Caco-2 (cell line): ENCODE results near the gene MRAP. TPM values are rescaled to one million over a fixed set of nuclear protein-coding genes. Genes with fewer than 3 reads are reported as not detected.

ENCODE experiments used
- BruUV-seq: library from RNA; stranded (reverse); fragments of 400-500 nt; replicated peaks from 2 replicates; lab custom pipeline; 2021; lab: Mats Ljungman, UMichigan
- CTCF ChIA-PET: fragments of 300-600 bp; sonication (Branson Sonifier 250); formaldehyde crosslinking; loops from one replicate; lab custom pipeline; 2022; ENCODE audit warnings: antibody characterized with exemption; lab: Charles Lee
- POLR2A ChIA-PET: fragments of 300-600 bp; sonication (Branson Sonifier 250); formaldehyde crosslinking; loops from one replicate; lab custom pipeline; 2022; ENCODE audit warnings: antibody characterized with exemption; lab: Charles Lee
- DNase-seq, 2 experiments: peaks; one replicate each; pipeline versions ENCODE4 v3.0.0 to v3.0.0-alpha.2; 2020 to 2022
- H3K27me3 ChIP-seq: replicated peaks from 2 replicates; pipeline ENCODE4 v1.6.0; 2011; ENCODE audit warnings: low read length; ENCODE audit not compliant: control insufficient read depth, insufficient read depth
- H3K36me3 ChIP-seq: 2 replicates; pipeline ENCODE4 v1.5.1; 2011; ENCODE audit warnings: low read length; ENCODE audit not compliant: control insufficient read depth, insufficient read depth
- H3K4me1 ChIP-seq: fragments of 250-450 bp; sonication (Bioruptor Pico); 2 replicates; pipeline ENCODE4 v1.5.1; 2020; ENCODE audit warnings: mild to moderate bottlenecking
- H3K4me3 ChIP-seq: 2 replicates; pipeline ENCODE4 v1.5.1; 2011; ENCODE audit warnings: low read depth, mild to moderate bottlenecking, control low read depth, low read length
- H3K9me3 ChIP-seq: fragments of 250-450 bp; sonication (Bioruptor Pico); 2 replicates; pipeline ENCODE4 v1.5.1; 2020; ENCODE audit warnings: mild to moderate bottlenecking, moderate library complexity
- H3K27ac Mint-ChIP-seq: one replicate; pipeline ENCODE4 v1.8.0; 2022; ENCODE audit warnings: mixed read lengths; ENCODE audit not compliant: unreplicated experiment
- H3K27me3 Mint-ChIP-seq: one replicate; pipeline ENCODE4 v1.8.0; 2022; ENCODE audit warnings: mixed read lengths; ENCODE audit not compliant: insufficient read depth, unreplicated experiment
- H3K36me3 Mint-ChIP-seq: one replicate; pipeline ENCODE4 v1.8.0; 2022; ENCODE audit warnings: mild to moderate bottlenecking, mixed read lengths; ENCODE audit not compliant: insufficient read depth, unreplicated experiment
- H3K4me1 Mint-ChIP-seq: one replicate; pipeline ENCODE4 v1.8.0; 2022; ENCODE audit warnings: low read depth, mixed read lengths; ENCODE audit not compliant: unreplicated experiment
- H3K4me3 Mint-ChIP-seq: one replicate; pipeline ENCODE4 v1.8.0; 2022; ENCODE audit warnings: mild to moderate bottlenecking, moderate library complexity, mixed read lengths; ENCODE audit not compliant: unreplicated experiment
- H3K9me3 Mint-ChIP-seq: one replicate; pipeline ENCODE4 v1.8.0; 2022; ENCODE audit warnings: mixed read lengths; ENCODE audit not compliant: unreplicated experiment
- intact Hi-C: fragments of 100-400 bp; cut with micrococcal nuclease; formaldehyde crosslinking; loops from one replicate; pipeline ENCODE4 v1.10.0; 2022; ENCODE audit not compliant: unreplicated experiment
- total RNA-seq: library from RNA; stranded (reverse); gene quantifications from 2 replicates; pipeline ENCODE4 v1.2.3, GENCODE V29; 2022
- TF ChIP-seq, protein P1 (sequence below), 2 experiments: fragments of 200-600 bp in 1 of 2; IDR thresholded peaks; 1 replicate in 1 of 2; 2 replicates in 1 of 2; pipeline versions ENCODE4 v1.5.1 to v1.8.0; 2011 to 2022; ENCODE audit warnings: antibody characterized with exemption in 1 of 2, control low read depth in 1 of 2, inconsistent platforms in 1 of 2, low read depth in 1 of 2, low read length in 1 of 2, mild to moderate bottlenecking in 1 of 2, moderate library complexity in 1 of 2; ENCODE audit not compliant: insufficient read depth in 1 of 2, severe bottlenecking in 1 of 2, unreplicated experiment in 1 of 2

Gene MRAP
- total RNA-seq, 1 experiment from 2014 or later, result not detected

DNA sequence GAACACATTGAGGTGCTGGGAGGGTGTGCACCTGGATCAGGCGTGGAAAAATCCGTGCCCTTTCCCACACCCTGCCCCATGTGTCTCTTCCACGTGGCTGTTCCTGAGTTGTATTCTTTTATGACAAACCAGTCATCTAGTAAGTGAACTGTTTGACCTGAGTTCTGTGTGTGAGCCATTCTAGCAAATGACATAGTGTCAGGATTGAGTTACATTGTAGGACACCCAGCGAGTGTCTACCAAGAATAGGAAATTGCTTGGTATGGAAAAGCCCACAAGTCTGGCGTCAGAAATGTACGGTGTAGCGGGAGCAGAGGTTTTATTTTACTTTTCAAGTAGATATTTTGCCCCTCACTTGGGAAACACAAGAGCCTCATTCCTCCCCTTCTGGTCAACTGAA lies 1.2 kb upstream of the MRAP start:
- DNase-seq, result no peak
- Histone ChIP-seq H3K9me3 (no peaks in the 10 kb centered on the region), H3K4me3 (no peak overlapping the region), H3K27me3 (no peaks in the 10 kb centered on the region), H3K36me3 (no peaks in the 10 kb centered on the region), H3K4me1 (no peaks in the 10 kb centered on the region)
- Mint-ChIP-seq H3K4me1 (no peaks in the 10 kb centered on the region), H3K27me3 (no peaks in the 10 kb centered on the region), H3K36me3 (no peaks in the 10 kb centered on the region), H3K4me3 (no peak overlapping the region), H3K9me3 (no peaks in the 10 kb centered on the region), H3K27ac (no peak overlapping the region)
- TF ChIP-seq, protein P1, sequence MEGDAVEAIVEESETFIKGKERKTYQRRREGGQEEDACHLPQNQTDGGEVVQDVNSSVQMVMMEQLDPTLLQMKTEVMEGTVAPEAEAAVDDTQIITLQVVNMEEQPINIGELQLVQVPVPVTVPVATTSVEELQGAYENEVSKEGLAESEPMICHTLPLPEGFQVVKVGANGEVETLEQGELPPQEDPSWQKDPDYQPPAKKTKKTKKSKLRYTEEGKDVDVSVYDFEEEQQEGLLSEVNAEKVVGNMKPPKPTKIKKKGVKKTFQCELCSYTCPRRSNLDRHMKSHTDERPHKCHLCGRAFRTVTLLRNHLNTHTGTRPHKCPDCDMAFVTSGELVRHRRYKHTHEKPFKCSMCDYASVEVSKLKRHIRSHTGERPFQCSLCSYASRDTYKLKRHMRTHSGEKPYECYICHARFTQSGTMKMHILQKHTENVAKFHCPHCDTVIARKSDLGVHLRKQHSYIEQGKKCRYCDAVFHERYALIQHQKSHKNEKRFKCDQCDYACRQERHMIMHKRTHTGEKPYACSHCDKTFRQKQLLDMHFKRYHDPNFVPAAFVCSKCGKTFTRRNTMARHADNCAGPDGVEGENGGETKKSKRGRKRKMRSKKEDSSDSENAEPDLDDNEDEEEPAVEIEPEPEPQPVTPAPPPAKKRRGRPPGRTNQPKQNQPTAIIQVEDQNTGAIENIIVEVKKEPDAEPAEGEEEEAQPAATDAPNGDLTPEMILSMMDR (IDR thresholded peaks at IDR 0.05; ENCODE audit: insufficient read depth in 1 of 2, low read depth in 1 of 2, low read length in 1 of 2, severe bottlenecking in 1 of 2, unreplicated experiment in 1 of 2), result no peak
- ChIA-PET POLR2A (no interaction called here), CTCF (no interaction called here)
- BruUV-seq, result no TSS peak
- intact Hi-C loops, result no loop called here

DNA sequence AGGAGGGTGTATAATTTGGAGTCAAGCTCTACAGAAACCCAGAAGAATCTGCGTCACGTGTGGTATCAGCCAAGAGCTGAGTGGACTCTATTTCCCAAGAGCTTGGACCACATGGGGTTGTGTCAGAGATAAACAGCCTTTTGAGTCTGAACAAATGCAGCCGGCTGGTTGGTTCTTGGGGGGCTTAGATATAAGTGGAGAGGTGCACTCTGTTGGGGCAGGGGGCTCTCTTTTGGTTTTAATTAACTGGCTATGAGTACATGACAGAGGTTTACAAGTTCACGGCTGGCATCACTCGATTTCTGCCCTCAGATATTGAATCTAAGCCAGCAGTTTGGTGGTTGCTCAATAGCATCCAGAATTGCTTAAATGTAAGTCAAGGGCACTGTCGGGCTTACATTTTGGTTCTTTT lies 501 bp upstream of the MRAP start:
- Histone ChIP-seq H3K27me3 (no peaks in the 10 kb centered on the region), H3K9me3 (no peaks in the 10 kb centered on the region), H3K36me3 (no peaks in the 10 kb centered on the region), H3K4me3 (no peak overlapping the region), H3K4me1 (no peaks in the 10 kb centered on the region)
- H3K4me1 Mint-ChIP-seq, result no peaks in the 10 kb centered on the region
- BruUV-seq, result no TSS peak
- TF ChIP-seq, protein P1 (IDR thresholded peaks at IDR 0.05; ENCODE audit: insufficient read depth in 1 of 2, low read depth in 1 of 2, low read length in 1 of 2, severe bottlenecking in 1 of 2, unreplicated experiment in 1 of 2), result no peak
- H3K4me3 Mint-ChIP-seq, result no peak overlapping the region
- ChIA-PET POLR2A (no interaction called here), CTCF (no interaction called here)
- no peaks in the 10 kb centered on the region for H3K36me3 Mint-ChIP-seq
- H3K9me3 Mint-ChIP-seq, result no peaks in the 10 kb centered on the region
- H3K27me3 Mint-ChIP-seq, result no peaks in the 10 kb centered on the region
- intact Hi-C loops, result no loop called here
- H3K27ac Mint-ChIP-seq, result no peak overlapping the region
- no peak for DNase-seq

DNA sequence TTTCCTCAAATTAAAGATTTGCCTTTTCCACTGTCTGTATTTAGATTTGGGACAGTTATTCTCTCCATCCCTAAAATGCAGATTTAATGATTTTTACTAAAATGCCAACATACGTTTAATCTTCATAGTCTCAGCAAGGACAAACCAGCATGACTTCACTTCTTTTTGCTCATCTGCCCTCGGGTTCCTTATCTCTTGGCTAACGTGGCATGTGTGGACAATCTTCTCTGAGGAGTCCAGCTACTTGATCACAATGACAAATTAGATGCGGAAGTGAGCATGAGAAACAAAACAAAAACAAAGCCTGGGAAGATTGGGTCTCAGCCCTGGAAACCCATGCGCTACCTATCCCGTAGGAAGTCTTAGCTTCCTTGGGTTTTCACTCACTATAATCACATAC lies 1.0 kb downstream of the MRAP start:
- H3K4me3 Mint-ChIP-seq, result no peak overlapping the region
- no peaks in the 10 kb centered on the region for H3K27me3 Mint-ChIP-seq
- DNase-seq, result no peak
- BruUV-seq, result no TSS peak
- no peaks in the 10 kb centered on the region for H3K4me1 Mint-ChIP-seq
- Histone ChIP-seq H3K27me3 (no peaks in the 10 kb centered on the region), H3K9me3 (no peaks in the 10 kb centered on the region), H3K36me3 (no peaks in the 10 kb centered on the region), H3K4me1 (no peaks in the 10 kb centered on the region), H3K4me3 (no peak overlapping the region)
- POLR2A ChIA-PET, result no interaction called here
- no peaks in the 10 kb centered on the region for H3K9me3 Mint-ChIP-seq
- intact Hi-C loops, result no loop called here
- H3K36me3 Mint-ChIP-seq, result no peaks in the 10 kb centered on the region
- H3K27ac Mint-ChIP-seq, result no peak overlapping the region
- CTCF ChIA-PET, result no interaction called here
- TF ChIP-seq, protein P1 (IDR thresholded peaks at IDR 0.05; ENCODE audit: insufficient read depth in 1 of 2, low read depth in 1 of 2, low read length in 1 of 2, severe bottlenecking in 1 of 2, unreplicated experiment in 1 of 2), result no peak
